GM21723 (cell line): Measurements from ENCODE around the gene PDE3A.

Experiments
- ATAC-seq: cut with Tn5 transposase; IDR thresholded peaks from one replicate; pipeline ENCODE4 v1.9.1; 2021; ENCODE audit warnings: mild to moderate bottlenecking, moderate library complexity; ENCODE audit not compliant: unreplicated experiment

The PDE3A gene

DNA sequence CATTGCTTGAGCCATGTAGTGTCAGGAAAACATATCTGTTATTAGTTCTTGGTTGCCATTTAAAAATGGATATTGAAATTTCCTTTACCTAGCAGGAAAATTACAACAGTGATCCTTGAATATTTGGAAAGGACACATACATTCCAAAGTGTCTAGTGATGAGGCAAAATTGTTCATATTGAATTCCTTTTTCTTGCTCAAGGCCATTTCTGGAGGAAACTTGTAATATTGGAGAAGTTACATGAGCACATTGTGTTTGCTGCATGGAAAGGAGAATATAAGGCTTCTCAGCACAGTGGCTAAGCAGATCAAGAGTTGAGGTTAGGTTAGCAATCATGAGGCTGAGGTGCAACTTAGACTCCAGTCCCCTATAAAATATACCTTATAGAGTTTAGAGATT lies 121.9 kb downstream of the PDE3A start:
- no peak for ATAC-seq

- no peak for ATAC-seq
Observed at GRCh38 chr12:20491290-20491689, 123.0 kb downstream of the PDE3A start.

DNA sequence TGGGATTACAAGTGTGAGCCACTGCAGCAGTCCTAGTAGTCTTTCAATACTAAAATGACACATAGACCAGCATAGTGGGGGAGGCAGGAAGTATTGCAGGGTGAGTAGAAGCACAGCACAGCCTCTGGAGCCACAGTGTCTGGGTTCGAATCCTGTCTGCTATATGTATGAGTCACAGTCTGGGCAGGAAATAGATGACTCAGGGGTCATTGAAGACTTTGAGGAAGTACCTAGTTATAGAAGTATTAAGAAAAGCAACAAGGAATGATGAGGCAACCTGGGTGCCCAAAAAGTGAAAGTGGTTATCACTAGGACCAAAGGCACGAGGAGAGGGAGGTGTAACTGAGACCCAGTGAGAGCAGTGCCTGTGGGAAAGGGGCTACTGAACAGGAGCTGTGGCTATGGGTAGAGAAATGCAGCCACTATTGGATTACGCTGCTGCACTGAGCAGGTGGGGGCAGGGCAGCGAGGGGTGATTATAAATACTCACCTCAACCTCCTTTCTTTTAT lies 124.0 kb downstream of the PDE3A start:
- ATAC-seq = no peak

DNA sequence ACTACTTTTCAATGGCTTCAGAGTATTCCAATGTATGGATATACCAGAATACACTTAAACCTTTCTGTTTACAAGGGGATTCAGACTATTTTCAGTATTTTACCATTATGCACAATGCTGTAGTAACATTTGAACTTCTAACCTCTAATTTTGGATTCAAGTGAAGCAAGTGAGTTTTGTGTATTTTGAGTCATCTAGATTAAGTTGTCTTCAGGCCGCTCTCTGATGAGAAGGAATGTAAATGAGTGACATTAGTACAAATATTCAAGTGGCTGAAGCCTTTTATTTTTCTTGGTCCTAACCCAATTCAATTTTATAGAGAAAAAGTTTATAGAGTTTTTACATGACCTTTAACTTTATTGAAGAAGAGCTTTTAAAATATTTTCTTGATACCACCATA lies 125.6 kb downstream of the PDE3A start:
- no peak for ATAC-seq

DNA sequence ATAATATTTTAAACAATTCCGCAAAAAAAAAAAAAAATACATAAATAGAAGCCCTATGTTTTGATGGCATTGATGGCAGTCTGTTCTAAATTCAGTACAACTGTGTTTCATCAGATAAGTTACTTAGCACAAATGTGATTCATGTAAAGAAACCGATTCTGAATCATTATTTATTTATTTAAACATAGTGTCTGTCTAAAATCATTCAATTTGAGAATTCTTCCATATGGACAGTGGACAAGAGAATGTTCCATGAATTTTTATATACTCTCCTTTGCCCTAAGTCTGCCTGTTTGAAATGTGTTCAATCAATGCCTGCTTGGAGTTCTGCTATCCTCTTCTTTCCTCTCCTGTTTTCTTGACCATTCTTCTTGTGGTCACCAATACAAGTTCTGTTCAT lies 126.5 kb downstream of the PDE3A start:
- ATAC-seq = no peak

- no peak for ATAC-seq
Observed at GRCh38 chr12:20495997-20496396, 127.7 kb downstream of the PDE3A start.

- no peak for ATAC-seq
Observed at GRCh38 chr12:20497707-20498106, 129.4 kb downstream of the PDE3A start.

DNA sequence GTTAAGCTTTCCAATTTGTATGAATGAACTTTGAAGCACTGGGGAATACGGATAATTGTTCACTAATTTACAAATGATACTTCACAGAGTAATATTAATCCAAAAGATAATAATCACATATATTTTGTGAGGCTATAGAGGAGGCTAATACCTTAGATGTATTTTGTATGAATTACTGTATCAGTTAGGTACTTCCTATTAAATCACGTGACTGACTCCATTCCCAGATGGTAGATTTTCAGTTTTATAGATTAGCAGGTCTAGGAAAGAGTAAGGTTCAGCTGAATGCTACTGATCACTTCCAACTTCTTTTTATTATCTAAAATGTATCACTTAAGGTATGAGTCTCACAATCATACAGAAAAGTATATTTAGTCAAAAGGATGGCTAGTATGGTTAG lies 133.6 kb downstream of the PDE3A start:
- ATAC-seq = no peak

DNA sequence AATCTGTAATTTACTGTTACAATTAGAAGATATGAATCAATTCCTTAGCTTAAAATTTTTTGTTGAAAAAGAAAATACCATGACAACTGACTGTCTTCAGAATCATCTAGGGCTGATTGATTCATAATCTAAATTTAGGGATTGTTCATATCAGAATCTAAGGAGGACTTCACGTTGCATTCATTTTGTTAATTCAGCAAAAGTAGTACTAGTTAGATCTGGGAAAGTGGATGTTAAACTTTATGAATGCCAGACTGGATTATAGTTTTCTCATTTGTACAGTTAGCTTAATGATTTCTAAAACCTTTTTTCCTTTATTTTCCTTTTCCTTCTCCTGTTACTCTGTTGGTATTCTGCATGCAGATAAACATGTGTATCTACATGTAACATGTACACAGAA lies 135.5 kb downstream of the PDE3A start:
- ATAC-seq = no peak

GRCh38 chr12:20505056-20505455 lies 136.7 kb downstream of the PDE3A start:
- ATAC-seq = no peak

- no peak for ATAC-seq
Observed at GRCh38 chr12:20507056-20507455, 138.7 kb downstream of the PDE3A start.

DNA sequence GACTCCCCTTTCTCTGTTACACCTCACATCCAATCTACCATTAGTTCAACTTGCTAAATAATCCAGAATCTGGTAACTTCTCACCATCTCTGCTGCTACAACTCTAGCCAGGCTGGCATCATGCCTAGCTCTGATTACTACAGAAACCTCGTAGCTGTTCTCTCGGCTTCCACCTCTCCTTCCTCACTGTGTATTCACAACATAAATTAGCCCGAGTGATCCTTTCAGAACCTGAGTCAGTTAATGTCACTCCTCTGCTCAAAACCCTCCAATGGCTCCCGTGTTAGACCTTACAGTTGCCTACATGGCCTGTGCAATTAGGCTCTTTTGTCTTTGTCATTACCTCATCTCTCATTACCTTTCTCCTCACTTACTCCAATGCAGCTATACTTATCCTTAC lies 139.4 kb downstream of the PDE3A start:
- ATAC-seq = no peak

DNA sequence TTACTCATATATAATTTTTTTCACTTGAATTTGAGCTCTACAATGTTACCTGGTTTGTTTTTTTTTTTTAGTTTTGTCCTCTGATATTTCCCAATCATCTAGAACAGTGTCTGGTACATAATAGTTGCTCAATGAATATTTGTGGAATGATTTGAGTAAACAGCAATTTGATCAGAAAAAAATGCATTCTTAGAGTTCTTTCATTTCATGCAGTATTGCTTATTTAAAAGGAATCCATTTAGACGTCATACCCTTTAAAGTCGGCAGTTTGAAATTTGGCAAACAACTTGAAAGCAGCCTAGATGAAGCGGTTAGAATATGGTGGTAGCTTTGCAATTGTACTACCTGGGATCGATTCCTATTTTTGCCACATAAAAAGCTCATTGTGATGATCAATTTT lies 140.0 kb downstream of the PDE3A start:
- no peak for ATAC-seq

DNA sequence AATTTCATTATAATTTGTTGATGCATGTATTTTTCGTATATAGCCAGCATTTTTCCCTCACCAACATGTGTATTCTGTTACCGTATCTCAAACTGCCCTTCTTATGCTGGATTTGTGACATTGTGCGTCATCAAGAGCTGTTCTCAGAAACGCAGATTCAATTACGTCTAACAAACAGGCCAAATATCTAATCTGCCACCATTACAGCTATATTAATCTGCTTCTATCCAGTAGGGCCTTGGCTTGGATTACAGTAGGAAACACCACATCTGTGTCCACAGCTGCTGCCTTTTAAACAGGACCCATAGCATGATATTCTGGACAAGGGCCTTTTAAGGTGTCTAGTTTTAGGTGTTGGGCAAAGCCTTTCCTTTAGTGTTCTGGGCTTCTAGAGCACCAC lies 140.6 kb downstream of the PDE3A start:
- no peak for ATAC-seq

- no peak for ATAC-seq
Observed at GRCh38 chr12:20510811-20511210, 142.5 kb downstream of the PDE3A start.

- ATAC-seq = no peak
Observed at GRCh38 chr12:20513189-20513588, 144.9 kb downstream of the PDE3A start.

GRCh38 chr12:20514598-20514997 lies 146.3 kb downstream of the PDE3A start:
- no peak for ATAC-seq

DNA sequence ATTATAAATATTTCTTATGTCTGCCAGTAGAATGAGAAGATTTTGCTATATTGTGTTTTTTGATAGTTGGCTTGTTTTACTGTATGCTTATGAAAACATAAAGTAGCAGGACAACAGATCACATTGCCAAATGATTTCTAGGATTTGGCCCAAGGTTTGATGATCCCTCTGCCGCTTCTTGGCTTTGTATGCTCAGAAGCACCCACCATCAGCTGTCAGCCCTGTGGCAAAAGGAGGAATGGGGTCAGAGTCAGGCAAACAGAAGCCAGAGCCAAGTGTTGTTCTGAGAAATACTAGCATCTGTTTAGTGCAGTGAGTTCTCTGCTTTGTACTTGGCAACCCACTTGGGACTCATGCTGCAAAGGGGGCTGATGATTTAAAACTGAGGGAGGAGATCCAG lies 152.2 kb downstream of the PDE3A start:
- ATAC-seq = no peak

DNA sequence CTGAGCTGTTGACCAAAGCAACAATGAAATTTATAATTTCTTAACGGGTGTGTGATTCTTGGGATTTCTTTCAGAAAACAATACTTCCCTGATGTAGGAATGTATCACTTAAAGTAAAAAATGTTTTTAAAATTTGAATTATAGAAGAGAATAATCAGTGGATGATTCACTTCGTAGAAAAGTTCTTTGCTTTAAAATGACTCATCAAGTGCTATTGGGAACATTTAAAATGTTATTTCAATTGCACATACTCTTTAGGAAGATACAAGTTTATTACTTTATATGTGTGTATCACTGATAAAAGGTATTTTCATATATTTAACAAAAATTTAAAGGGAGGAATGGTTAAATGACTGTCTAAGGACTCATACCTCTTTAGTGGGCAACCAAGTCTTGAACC lies 155.3 kb downstream of the PDE3A start:
- no peak for ATAC-seq

- ATAC-seq = no peak
Observed at GRCh38 chr12:20524113-20524512, 155.8 kb downstream of the PDE3A start.

DNA sequence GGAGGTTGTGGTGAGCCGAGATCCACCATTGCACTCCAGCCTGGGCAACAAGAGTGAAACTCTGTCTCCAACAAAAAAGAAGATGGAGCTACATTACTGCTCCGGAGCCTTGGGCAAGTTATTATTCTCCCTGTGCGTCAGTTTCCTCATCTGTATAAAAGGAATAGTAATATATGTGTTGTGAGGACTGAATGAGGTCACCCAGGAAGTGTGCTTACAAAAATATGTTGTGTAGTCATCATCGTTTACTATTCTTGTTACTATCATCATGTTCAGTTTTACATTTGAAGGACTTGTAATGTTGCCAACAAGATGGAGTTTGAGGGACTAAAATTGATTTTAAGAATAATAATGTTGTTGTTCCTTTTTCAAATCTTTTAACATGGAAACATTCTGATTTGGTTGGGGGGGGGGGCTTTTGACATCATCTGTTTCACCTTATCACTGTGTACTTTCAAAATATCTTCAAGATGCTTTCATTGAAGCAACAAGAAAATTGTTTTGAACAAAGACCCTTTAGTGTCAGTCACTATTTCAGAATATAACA lies 156.8 kb downstream of the PDE3A start:
- no peak for ATAC-seq

DNA sequence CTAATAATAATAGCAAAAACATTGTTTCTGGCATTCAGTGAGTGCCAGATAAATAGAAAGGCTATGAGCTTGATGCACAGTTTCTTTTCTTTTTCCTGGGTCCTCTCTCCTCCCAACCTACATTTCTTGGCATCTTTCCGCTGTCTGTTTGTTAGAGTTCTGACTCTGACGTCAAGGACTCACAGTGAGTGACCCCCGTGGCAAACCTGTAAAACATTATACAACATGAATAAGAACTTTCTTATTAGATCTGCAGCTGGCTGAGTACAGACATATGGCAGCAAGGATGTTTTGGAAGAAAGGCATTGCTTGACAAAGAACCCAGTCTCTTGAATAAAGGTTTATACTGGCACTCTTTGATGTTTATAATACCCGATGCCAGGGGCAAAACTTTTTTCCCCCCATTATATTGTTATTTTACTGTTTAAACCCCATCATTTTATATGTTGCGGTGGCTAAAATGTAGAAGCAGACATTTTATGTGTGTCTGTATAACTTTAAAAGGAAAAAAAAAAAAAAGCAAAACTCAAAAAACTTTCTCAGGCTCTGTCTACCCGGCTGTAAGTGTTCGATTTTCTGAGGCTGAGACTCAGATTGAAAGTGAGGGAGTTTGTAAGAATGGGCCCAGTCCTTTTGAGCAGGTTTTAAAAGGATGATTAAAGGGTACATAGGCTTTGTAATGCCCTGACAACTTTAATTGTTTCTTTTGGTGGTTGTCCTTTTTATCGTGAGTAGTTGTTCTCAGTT lies 159.3 kb downstream of the PDE3A start:
- ATAC-seq = no peak

GRCh38 chr12:20528208-20528607 lies 159.9 kb downstream of the PDE3A start:
- no peak for ATAC-seq
